Panc1 (cell line): ENCODE results near the gene CLEC2L.
"Not testable (repeated sequence)": the region's sequence is repeated elsewhere in the genome, so short reads cannot be mapped to it uniquely, and the experiment has no call there.

Experiments
- CTCF ChIP-seq: fragments of 450-650 bp; IDR thresholded peaks from 2 replicates; pipeline ENCODE4 v1.5.1; 2017; ENCODE audit warnings: mild to moderate bottlenecking
- POLR2AphosphoS5 ChIP-seq: IDR thresholded peaks from 2 replicates; pipeline ENCODE4 v1.6.1; 2012; ENCODE audit warnings: mild to moderate bottlenecking, low read depth, low read length, moderate library complexity

DNA sequence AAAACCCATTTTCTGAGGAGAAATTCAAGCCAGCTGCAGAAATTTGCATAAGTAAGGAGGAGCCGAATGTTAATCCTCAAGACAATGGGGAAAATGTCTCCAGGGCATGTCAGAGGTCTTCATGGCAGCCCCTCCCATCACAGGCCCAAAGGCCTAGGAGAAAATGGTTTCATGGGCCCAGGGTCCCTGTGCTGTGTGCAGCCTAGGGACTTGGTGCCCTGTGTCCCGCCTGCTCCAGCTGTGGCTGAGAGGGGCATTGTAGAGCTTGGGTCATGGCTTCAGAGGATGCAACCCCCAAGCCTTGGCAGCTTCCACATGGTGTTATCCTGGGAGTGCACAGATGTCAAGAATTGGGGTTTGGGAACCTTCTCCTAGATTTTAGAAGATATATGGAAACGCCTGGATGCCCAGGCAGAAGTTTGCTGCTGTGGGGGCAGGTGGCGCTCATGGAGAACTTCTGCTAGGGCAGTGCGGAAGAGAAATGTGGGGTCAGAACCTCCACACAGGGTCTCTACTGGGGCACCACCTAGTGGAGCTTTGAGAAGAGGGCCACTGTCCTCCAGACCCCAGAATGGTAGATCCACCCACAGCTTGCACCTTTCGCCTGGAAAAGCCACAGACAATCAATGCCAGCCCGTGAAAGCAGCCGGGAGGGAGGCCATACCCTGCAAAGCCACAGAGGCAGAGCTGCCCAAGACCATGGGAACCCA is 30.7 kb downstream of the CLEC2L start:
- TF ChIP-seq CTCF, POLR2AphosphoS5: not testable (repeated sequence)
